Measurements from ENCODE around the gene RARRES2.
"Not testable (repeated sequence)": the region's sequence is repeated elsewhere in the genome, so short reads cannot be mapped to it uniquely, and the experiment has no call there.

The RARRES2 gene

GRCh38 chr7:150341263-150342120 is at the start of gene RARRES2:
TSS of gene RARRES2 (minus strand) at chr7:150341629. CDS start at chr7:150340609, 1,020 bp downstream.
- no peak for DNase-seq

- DNase-seq: no peak
These were observed 48.8 kb upstream of the RARRES2 start for GRCh38 chr7:150390205-150390604.

GRCh38 chr7:150389532-150389816 is 48.0 kb upstream of the RARRES2 start:
- no peak for DNase-seq

- peak; percentile 34 for DNase-seq
These were observed 47.5 kb upstream of the RARRES2 start for GRCh38 chr7:150388709-150389531.

GRCh38 chr7:150388306-150388705 is 46.9 kb upstream of the RARRES2 start:
- no peak for DNase-seq

GRCh38 chr7:150385884-150386283 is 44.5 kb upstream of the RARRES2 start:
- DNase-seq: not testable (repeated sequence)

GRCh38 chr7:150385302-150385723 is 43.9 kb upstream of the RARRES2 start:
- peak; percentile 50 for DNase-seq

GRCh38 chr7:150384406-150385301 is 43.2 kb upstream of the RARRES2 start:
- no peak for DNase-seq

- DNase-seq: peak; percentile 87
These were observed 42.4 kb upstream of the RARRES2 start for GRCh38 chr7:150383710-150384397.

GRCh38 chr7:150382844-150383225 is 41.4 kb upstream of the RARRES2 start:
- no peak for DNase-seq

- peak; percentile 32 for DNase-seq
These were observed 40.9 kb upstream of the RARRES2 start for GRCh38 chr7:150382123-150382843.

GRCh38 chr7:150381785-150382122 is 40.3 kb upstream of the RARRES2 start:
- DNase-seq: no peak

GRCh38 chr7:150381096-150381495 is 39.7 kb upstream of the RARRES2 start:
- no peak for DNase-seq

- DNase-seq: no peak
These were observed 39.0 kb upstream of the RARRES2 start for GRCh38 chr7:150380463-150380862.

GRCh38 chr7:150379441-150380379 is 38.3 kb upstream of the RARRES2 start:
- DNase-seq: peak; percentile 9

GRCh38 chr7:150378853-150379440 is 37.5 kb upstream of the RARRES2 start, which contains the start of gene ZNF775:
TSS of gene ZNF775 (plus strand) at chr7:150379330. CDS start at chr7:150388471, 9,141 bp downstream.
- DNase-seq: peak; percentile 80

- peak; percentile 85 for DNase-seq
These were observed 36.9 kb upstream of the RARRES2 start for GRCh38 chr7:150378115-150378852.

GRCh38 chr7:150377635-150378034 is 36.2 kb upstream of the RARRES2 start:
- DNase-seq: no peak

GRCh38 chr7:150377196-150377595 is 35.8 kb upstream of the RARRES2 start:
- no peak for DNase-seq
